C4-2B (cell line): Measurements from ENCODE around the gene ACTL8.

Experiments used
- CTCF ChIP-seq: fragments of 450-650 bp; conservative IDR thresholded peaks from 2 replicates; pipeline ENCODE4 v1.5.1; 2017; ENCODE audit warnings: mild to moderate bottlenecking
- ZFX ChIP-seq: fragments of 450-650 bp; IDR thresholded peaks from 2 replicates; pipeline ENCODE4 v1.6.1; 2017

GRCh38 chr1:17755120-17755519 lies at the start of gene ACTL8:
- TF ChIP-seq CTCF: peak; percentile 29; the same call in 1 of the 2 replicates
- no peak for TF ChIP-seq ZFX
